Lower leg skin (tissue), 4 donors: ENCODE measurements around the gene CFAP58. TPM values are rescaled to one million over a fixed set of nuclear protein-coding genes. Genes with fewer than 3 reads are reported as not detected.

ENCODE experiments used
- DNase-seq, 2 donors: peaks; one replicate each; pipeline ENCODE4 v3.0.0-alpha.2; 2019; ENCODE audit warnings: low spot score in 2 of 2
- H3K4me3 ChIP-seq: fragments of 200-600 bp; sonication (generic); 2 replicates; pipeline ENCODE4 v1.5.1; 2017; ENCODE audit warnings: mild to moderate bottlenecking, low read depth; ENCODE audit not compliant: poor library complexity, severe bottlenecking
- CTCF ChIP-seq, 3 donors: fragments of 450-650 bp; IDR thresholded peaks; one replicate each; pipeline ENCODE4 v1.5.1; 2016; ENCODE audit warnings: antibody characterized with exemption in 3 of 3, mild to moderate bottlenecking in 3 of 3, moderate library complexity in 2 of 3
- POLR2A ChIP-seq, 2 donors: fragments of 450-650 bp; IDR thresholded peaks; one replicate each; pipeline ENCODE4 v1.6.1; 2016 to 2017; ENCODE audit warnings: antibody characterized with exemption in 2 of 2, mild to moderate bottlenecking in 1 of 2, moderate library complexity in 1 of 2
- WGBS, 2 donors: methylation state at CpG; one replicate each; pipeline ENCODE4 v1.1.5; 2018; 5-methylcytosine and 5-hydroxymethylcytosine counted together
- intact Hi-C: fragments of 100-400 bp; cut with DNase I; formaldehyde crosslinking; loops from one replicate; pipeline ENCODE4 v1.15.0; 2023; ENCODE audit warnings: low total_unique reads
- total RNA-seq, 4 donors: library from RNA; depleted of rRNA; stranded (reverse); fragments of >200 nt; gene quantifications; one replicate each; pipeline ENCODE4 v1.1.0, GENCODE V29; 2016

The CFAP58 gene
- total RNA-seq, 4 donors from 2014 or later, result 0.42 to 0.55 (median 0.44) TPM; not detected in 1

- whole genome bisulfite sequencing, 2 donors, result 90 to 97% methylated on average over 10 of the region's 10 CpGs
- no peak for DNase-seq
- intact Hi-C loops, result no loop called here
- no peak overlapping the region for H3K4me3 ChIP-seq
- TF ChIP-seq POLR2A (IDR thresholded peaks at IDR 0.05) (no peak), CTCF (IDR thresholded peaks at IDR 0.05) (no peak)
Measured at GRCh38 chr10:104324931-104325330, 28.7 kb upstream of the CFAP58 start.

- no peak overlapping the region for H3K4me3 ChIP-seq
- peak; percentile 59 to 88 for DNase-seq
- no peak for TF ChIP-seq CTCF (IDR thresholded peaks at IDR 0.05)
- no peak for TF ChIP-seq POLR2A (IDR thresholded peaks at IDR 0.05)
- intact Hi-C loops, result no loop called here
- 58 to 71% methylated on average over 22 to 23 of the region's 28 CpGs for WGBS, 2 donors
Measured at GRCh38 chr10:104325436-104326435, 27.9 kb upstream of the CFAP58 start.

- no peak for DNase-seq
- no peak for TF ChIP-seq POLR2A (IDR thresholded peaks at IDR 0.05)
- no peak for TF ChIP-seq CTCF (IDR thresholded peaks at IDR 0.05)
- WGBS, 2 donors, result 93 to 95% methylated on average over 9 of the region's 9 CpGs
- intact Hi-C loops, result no loop called here
- H3K4me3 ChIP-seq, result no peak overlapping the region
Measured at GRCh38 chr10:104326991-104327610, 26.5 kb upstream of the CFAP58 start.

GRCh38 chr10:104327745-104328645 lies 25.6 kb upstream of the CFAP58 start:
- H3K4me3 ChIP-seq, result no peak overlapping the region
- TF ChIP-seq POLR2A (IDR thresholded peaks at IDR 0.05), result no peak
- DNase-seq, result peak in 1 of 2 donors; percentile 88
- intact Hi-C loops, result no loop called here
- 32 to 40% methylated on average over 20 of the region's 20 CpGs for WGBS, 2 donors

GRCh38 chr10:104328646-104328895 lies 25.1 kb upstream of the CFAP58 start:
- intact Hi-C loops, result no loop called here
- no peak for DNase-seq
- 0 to 20% methylated on average over 3 of the region's 3 CpGs for WGBS, 2 donors
- no peak for TF ChIP-seq CTCF (IDR thresholded peaks at IDR 0.05)
- H3K4me3 ChIP-seq, result no peak overlapping the region
